OCI-LY1 (cell line): ENCODE measurements around the gene ZBTB3.
A peak's percentile ranks its signal among the peaks of the same experiment; 100 is the strongest.
"Not testable (repeated sequence)": the region's sequence is repeated elsewhere in the genome, so short reads cannot be mapped to it uniquely, and the experiment has no call there.

Experiments used
- H2AFZ ChIP-seq: fragments of 200-600 bp; sonication (generic), shearing (Covaris generic); 2 replicates; pipeline ENCODE4 v1.6.0; 2014; ENCODE audit warnings: antibody characterized with exemption, mild to moderate bottlenecking, low read length
- H3F3A ChIP-seq: fragments of 200-600 bp; sonication (generic), shearing (Covaris generic); 2 replicates; pipeline ENCODE4 v1.6.0; 2014; ENCODE audit warnings: mild to moderate bottlenecking, antibody characterized with exemption, low read length, moderate library complexity; ENCODE audit not compliant: insufficient read depth
- H3K27ac ChIP-seq: fragments of 200-600 bp; sonication (generic); 2 replicates; pipeline ENCODE4 v1.5.1; 2014; ENCODE audit warnings: low read length, mixed run types, mild to moderate bottlenecking, low read depth; ENCODE audit not compliant: poor library complexity, severe bottlenecking
- H3K27me3 ChIP-seq: fragments of 200-600 bp; sonication (generic); 2 replicates; pipeline ENCODE4 v1.6.0; 2014; ENCODE audit warnings: antibody characterized with exemption, mild to moderate bottlenecking, low read length, moderate library complexity; ENCODE audit not compliant: insufficient read depth
- H3K36me3 ChIP-seq: fragments of 200-600 bp; sonication (generic); 2 replicates; pipeline ENCODE4 v1.6.1; 2014; ENCODE audit warnings: mild to moderate bottlenecking, antibody characterized with exemption, low read length, moderate library complexity, mixed read lengths; ENCODE audit not compliant: insufficient read depth
- H3K4me1 ChIP-seq: fragments of 200-600 bp; sonication (generic); 2 replicates; pipeline ENCODE4 v1.5.1; 2014; ENCODE audit warnings: mild to moderate bottlenecking, low read length, moderate library complexity; ENCODE audit not compliant: insufficient read depth, severe bottlenecking
- H3K4me2 ChIP-seq: fragments of 200-600 bp; sonication (generic), shearing (Covaris generic); 2 replicates; pipeline ENCODE4 v1.6.1; 2014; ENCODE audit warnings: low read length
- H3K4me3 ChIP-seq: fragments of 200-600 bp; sonication (generic); 2 replicates; pipeline ENCODE4 v1.5.1; 2014; ENCODE audit warnings: low read length, low read depth, mild to moderate bottlenecking, mixed read lengths; ENCODE audit not compliant: poor library complexity, severe bottlenecking
- H3K79me2 ChIP-seq: fragments of 200-600 bp; shearing (Covaris generic); 2 replicates; pipeline ENCODE4 v1.6.1; 2016; ENCODE audit warnings: mixed run types, low read length, mixed read lengths; ENCODE audit not compliant: insufficient read depth
- H3K9ac ChIP-seq: fragments of 200-600 bp; sonication (generic), shearing (Covaris generic); 2 replicates; pipeline ENCODE4 v1.6.1; 2014; ENCODE audit warnings: mild to moderate bottlenecking, low read length, mixed read lengths
- H3K9me2 ChIP-seq: fragments of 200-600 bp; sonication (generic), shearing (Covaris generic); 2 replicates; pipeline ENCODE4 v1.6.1; 2014; ENCODE audit warnings: low read depth, mild to moderate bottlenecking, low read length, mixed read lengths
- H3K9me3 ChIP-seq: fragments of 200-600 bp; shearing (Covaris generic); 2 replicates; pipeline ENCODE4 v1.6.1; 2014; ENCODE audit warnings: low read length, mixed read lengths
- H4K20me1 ChIP-seq: fragments of 200-600 bp; sonication (generic), shearing (Covaris generic); 2 replicates; pipeline ENCODE4 v1.6.0; 2016; ENCODE audit warnings: mild to moderate bottlenecking, low read length; ENCODE audit not compliant: insufficient read depth
- EZH2 ChIP-seq: fragments of 200-600 bp; sonication (generic), shearing (Covaris generic); IDR thresholded peaks from 2 replicates; pipeline ENCODE4 v1.8.0; 2017; ENCODE audit warnings: borderline replicate concordance, mixed run types, mild to moderate bottlenecking, antibody characterized with exemption, low read length, moderate library complexity, mixed read lengths
- TF ChIP-seq, protein P1 (sequence below): fragments of 200-600 bp; sonication (generic), shearing (Covaris generic); IDR thresholded peaks from 2 replicates; pipeline ENCODE4 v1.5.1; 2017; ENCODE audit warnings: mild to moderate bottlenecking, antibody characterized with exemption, low read length, moderate library complexity, mixed read lengths

ZBTB3 gene

GRCh38 chr11:62706850-62707247, 47.1 kb downstream of the ZBTB3 start:
- H3K9me2 ChIP-seq, result no peaks in the 10 kb centered on the region
- TF ChIP-seq, protein P1, sequence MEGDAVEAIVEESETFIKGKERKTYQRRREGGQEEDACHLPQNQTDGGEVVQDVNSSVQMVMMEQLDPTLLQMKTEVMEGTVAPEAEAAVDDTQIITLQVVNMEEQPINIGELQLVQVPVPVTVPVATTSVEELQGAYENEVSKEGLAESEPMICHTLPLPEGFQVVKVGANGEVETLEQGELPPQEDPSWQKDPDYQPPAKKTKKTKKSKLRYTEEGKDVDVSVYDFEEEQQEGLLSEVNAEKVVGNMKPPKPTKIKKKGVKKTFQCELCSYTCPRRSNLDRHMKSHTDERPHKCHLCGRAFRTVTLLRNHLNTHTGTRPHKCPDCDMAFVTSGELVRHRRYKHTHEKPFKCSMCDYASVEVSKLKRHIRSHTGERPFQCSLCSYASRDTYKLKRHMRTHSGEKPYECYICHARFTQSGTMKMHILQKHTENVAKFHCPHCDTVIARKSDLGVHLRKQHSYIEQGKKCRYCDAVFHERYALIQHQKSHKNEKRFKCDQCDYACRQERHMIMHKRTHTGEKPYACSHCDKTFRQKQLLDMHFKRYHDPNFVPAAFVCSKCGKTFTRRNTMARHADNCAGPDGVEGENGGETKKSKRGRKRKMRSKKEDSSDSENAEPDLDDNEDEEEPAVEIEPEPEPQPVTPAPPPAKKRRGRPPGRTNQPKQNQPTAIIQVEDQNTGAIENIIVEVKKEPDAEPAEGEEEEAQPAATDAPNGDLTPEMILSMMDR, result no peak
- TF ChIP-seq EZH2, result no peak
- H3K4me2 ChIP-seq, result peak overlapping the region; percentile 90
- peak overlapping the region; percentile 92 for H3K27ac ChIP-seq
- no peaks in the 10 kb centered on the region for H3K9me3 ChIP-seq
- H3K36me3 ChIP-seq, result peaks cover 44% of the 10 kb centered on the region
- peak overlapping the region; percentile 71 for H3K4me3 ChIP-seq
- no peak overlapping the region for H2AFZ ChIP-seq
- peaks cover 49% of the 10 kb centered on the region for H3K4me1 ChIP-seq
- peak overlapping the region; percentile 66 for H3K9ac ChIP-seq
- no peaks in the 10 kb centered on the region for H3K79me2 ChIP-seq
- no peaks in the 10 kb centered on the region for H3K27me3 ChIP-seq
- H4K20me1 ChIP-seq, result no peaks in the 10 kb centered on the region
- H3F3A ChIP-seq, result peaks cover 7% of the 10 kb centered on the region; the same call in 1 of the 2 replicates

DNA sequence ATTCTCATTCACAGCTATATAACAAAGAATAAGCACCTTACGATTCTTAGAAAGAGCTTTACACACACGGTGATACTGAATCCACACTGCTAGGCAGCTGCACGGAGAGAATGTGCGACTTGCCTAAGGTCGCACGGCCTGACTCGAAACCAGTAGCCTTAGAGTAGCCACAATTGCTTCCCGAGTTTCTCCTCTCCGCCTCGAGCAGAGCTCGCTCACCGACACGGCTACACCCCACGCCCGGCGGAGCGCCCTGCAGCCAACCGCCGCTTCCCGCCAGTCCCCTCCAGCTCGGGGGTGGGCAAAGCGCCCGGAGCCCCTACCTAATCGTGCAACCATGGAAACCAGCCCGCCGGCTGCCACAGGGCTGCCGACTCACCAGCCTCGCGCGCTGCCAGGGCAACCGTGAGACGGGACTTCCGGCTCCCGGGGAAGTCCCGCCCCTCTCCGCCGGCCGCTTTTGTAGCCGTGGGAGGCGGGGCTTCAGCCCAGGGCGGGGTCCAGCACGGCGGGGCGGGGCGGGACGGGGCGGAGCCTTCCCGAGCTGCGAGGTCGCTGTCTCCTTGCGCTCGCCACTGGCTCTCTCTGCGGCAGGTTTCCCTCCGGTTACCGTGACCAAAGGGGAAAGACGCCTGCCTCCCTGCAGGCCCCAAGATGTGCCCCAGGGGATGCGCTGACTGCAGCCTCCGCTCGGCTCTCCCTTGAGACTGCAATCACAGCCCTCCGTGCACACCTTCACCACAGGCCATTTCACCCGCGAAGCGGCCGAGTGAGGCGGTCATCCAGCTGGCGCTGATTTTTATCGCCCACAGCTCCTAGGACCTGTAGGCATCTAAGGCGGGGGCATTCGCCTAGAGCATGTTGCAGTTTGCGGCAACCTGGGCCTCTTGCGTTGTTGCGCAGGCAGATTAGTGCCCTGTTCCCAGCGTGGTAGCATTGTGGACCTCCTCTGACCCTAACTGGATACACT, 47.8 kb downstream of the ZBTB3 start:
- H3K36me3 ChIP-seq, result peaks cover 45% of the 10 kb centered on the region

DNA sequence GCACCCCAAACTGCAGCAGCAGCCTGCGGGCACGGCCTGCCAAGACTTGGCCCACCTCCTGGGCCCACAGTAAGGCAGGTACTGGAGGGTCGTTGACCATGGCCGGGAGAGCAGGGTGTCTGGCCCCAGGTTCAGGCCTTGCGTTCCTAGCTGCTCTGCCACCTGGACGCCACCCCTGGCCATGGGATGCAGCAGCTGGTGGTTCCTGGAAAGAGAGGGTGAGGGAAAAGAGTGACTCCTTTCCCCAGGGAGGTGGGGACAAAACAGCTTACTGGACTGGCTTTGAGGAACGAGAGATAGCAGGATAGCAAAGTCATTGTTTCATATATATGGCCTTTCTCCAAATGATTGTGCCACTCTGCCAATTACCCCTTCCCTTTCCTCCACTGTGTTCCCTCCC, 48.5 kb downstream of the ZBTB3 start:
- Histone ChIP-seq H3K27me3 (no peaks in the 10 kb centered on the region), H3K27ac (peak overlapping the region; percentile 47), H3K36me3 (peaks cover 47% of the 10 kb centered on the region)

More for the DNA sequence above, 47.8 kb downstream of the ZBTB3 start:
- Histone ChIP-seq H3K4me3 (peak overlapping the region; percentile 71), H3K9ac (peak overlapping the region; percentile 77), H3K4me1 (peaks cover 49% of the 10 kb centered on the region), H3K9me3 (no peaks in the 10 kb centered on the region), H3K27me3 (no peaks in the 10 kb centered on the region), H3K9me2 (no peaks in the 10 kb centered on the region), H4K20me1 (no peaks in the 10 kb centered on the region), H2AFZ (no peak overlapping the region), H3K27ac (peak overlapping the region; percentile 92), H3F3A (peaks cover 7% of the 10 kb centered on the region; the same call in 1 of the 2 replicates), H3K79me2 (no peaks in the 10 kb centered on the region), H3K4me2 (peak overlapping the region; percentile 90)
- TF ChIP-seq, protein P1, result no peak
- no peak for TF ChIP-seq EZH2

DNA sequence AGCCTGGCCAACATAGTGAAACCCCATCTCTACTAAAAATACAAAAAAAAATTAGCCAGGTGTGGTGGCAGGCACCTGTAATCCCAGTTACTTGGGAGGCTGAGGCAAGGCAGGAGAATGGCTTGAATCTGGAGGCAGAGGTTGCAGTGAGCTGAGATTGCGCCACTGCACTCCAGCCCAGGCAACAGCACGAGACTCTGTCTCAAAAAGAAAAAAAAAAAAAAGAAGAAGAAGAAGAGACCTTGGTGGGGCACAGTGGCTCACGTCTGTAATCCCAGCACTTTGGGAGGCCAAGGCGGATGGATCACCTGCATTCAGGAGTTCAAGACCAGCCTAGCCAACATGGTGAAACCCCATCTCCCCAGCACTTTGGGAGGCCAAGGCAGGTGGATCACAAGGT, 50.0 kb downstream of the ZBTB3 start:
- H3K27ac ChIP-seq, H3K4me3 ChIP-seq, H2AFZ ChIP-seq, H3K9me2 ChIP-seq, H3F3A ChIP-seq, H4K20me1 ChIP-seq, H3K79me2 ChIP-seq, H3K9me3 ChIP-seq, H3K9ac ChIP-seq, H3K27me3 ChIP-seq, H3K4me2 ChIP-seq: not testable (repeated sequence)
- Histone ChIP-seq H3K4me1 (peaks cover 34% of the 10 kb centered on the region), H3K36me3 (peaks cover 52% of the 10 kb centered on the region)

More for the DNA sequence above, 48.5 kb downstream of the ZBTB3 start:
- H3K4me1 ChIP-seq, result peaks cover 48% of the 10 kb centered on the region
- H3K4me3 ChIP-seq, result peak overlapping the region; percentile 71
- no peaks in the 10 kb centered on the region for H3K9me3 ChIP-seq
- no peaks in the 10 kb centered on the region for H3K79me2 ChIP-seq
- H3K9ac ChIP-seq, result peak overlapping the region; percentile 77
- 0 out of 2 replicates have a peak, but pooled peaks cover 7% of the 10 kb centered on the region for H3F3A ChIP-seq
- no peak for TF ChIP-seq EZH2
- TF ChIP-seq, protein P1, result no peak
- H4K20me1 ChIP-seq, result no peaks in the 10 kb centered on the region
- H3K4me2 ChIP-seq, result peak overlapping the region; percentile 90
- H3K9me2 ChIP-seq, result no peaks in the 10 kb centered on the region
- no peak overlapping the region for H2AFZ ChIP-seq
